ENCODE measurements around the gene CLASP1. TPM values are rescaled to one million over a fixed set of nuclear protein-coding genes. Genes with fewer than 3 reads are reported as not detected.

CLASP1 gene
- total RNA-seq = 40.2 and 61.4 TPM in 2 replicates

GRCh38 chr2:121649149-121649595, at the start of gene CLASP1:
Gene CLASP1, minus strand, starts transcription at chr2:121649462. Its CDS starts 43,567 bp downstream, at chr2:121605895.

Other genes with a start within 250 kb of the CLASP1 start
- under 0.01 TPM in 1 of 2 replicates, not detected in the other for gene RNU4ATAC, start 118.6 kb downstream of the CLASP1 start, total RNA-seq
- gene NIFK, start 87.4 kb upstream of the CLASP1 start, total RNA-seq = 32.7 and 33.5 TPM in 2 replicates
- gene TSN, start 106.2 kb upstream of the CLASP1 start, total RNA-seq = 42.7 and 60.9 TPM in 2 replicates

All from smooth muscle cell of trachea (primary cell).